Effector memory CD8-positive, alpha-beta T cell (primary cell): ENCODE measurements around the gene PPP1R26.
"Not testable (repeated sequence)": the region's sequence is repeated elsewhere in the genome, so short reads cannot be mapped to it uniquely, and the experiment has no call there.

ENCODE experiments used
- ATAC-seq: fragments of 150-1000 bp; cut with Tn5 transposase; replicated peaks from 2 replicates; pipeline ENCODE4 v1.10.0; 2021; ENCODE audit warnings: mild to moderate bottlenecking, moderate library complexity
- DNase-seq, 3 experiments: peaks; one replicate each; pipeline ENCODE4 v3.0.0; 2021
- H3K27ac Mint-ChIP-seq, 2 donors: one replicate each; pipeline ENCODE4 v1.8.0; 2022; ENCODE audit warnings: mild to moderate bottlenecking in 2 of 2, mixed read lengths in 2 of 2, moderate library complexity in 2 of 2
- H3K27me3 Mint-ChIP-seq, 2 donors: one replicate each; pipeline ENCODE4 v1.8.0; 2022; ENCODE audit warnings: mixed read lengths in 2 of 2
- H3K36me3 Mint-ChIP-seq: one replicate; pipeline ENCODE4 v1.8.0; 2022; ENCODE audit warnings: mild to moderate bottlenecking, moderate library complexity, mixed read lengths; ENCODE audit not compliant: insufficient read depth
- H3K4me1 Mint-ChIP-seq, 2 donors: one replicate each; pipeline ENCODE4 v1.8.0; 2022; ENCODE audit warnings: low read depth in 2 of 2, mixed read lengths in 2 of 2
- H3K4me3 Mint-ChIP-seq, 2 donors: one replicate each; pipeline ENCODE4 v1.8.0; 2022; ENCODE audit warnings: mild to moderate bottlenecking in 2 of 2, mixed read lengths in 2 of 2, moderate library complexity in 2 of 2
- H3K9me3 Mint-ChIP-seq, 2 donors: one replicate each; pipeline ENCODE4 v1.8.0; 2022; ENCODE audit warnings: mixed read lengths in 2 of 2

Gene PPP1R26

DNA sequence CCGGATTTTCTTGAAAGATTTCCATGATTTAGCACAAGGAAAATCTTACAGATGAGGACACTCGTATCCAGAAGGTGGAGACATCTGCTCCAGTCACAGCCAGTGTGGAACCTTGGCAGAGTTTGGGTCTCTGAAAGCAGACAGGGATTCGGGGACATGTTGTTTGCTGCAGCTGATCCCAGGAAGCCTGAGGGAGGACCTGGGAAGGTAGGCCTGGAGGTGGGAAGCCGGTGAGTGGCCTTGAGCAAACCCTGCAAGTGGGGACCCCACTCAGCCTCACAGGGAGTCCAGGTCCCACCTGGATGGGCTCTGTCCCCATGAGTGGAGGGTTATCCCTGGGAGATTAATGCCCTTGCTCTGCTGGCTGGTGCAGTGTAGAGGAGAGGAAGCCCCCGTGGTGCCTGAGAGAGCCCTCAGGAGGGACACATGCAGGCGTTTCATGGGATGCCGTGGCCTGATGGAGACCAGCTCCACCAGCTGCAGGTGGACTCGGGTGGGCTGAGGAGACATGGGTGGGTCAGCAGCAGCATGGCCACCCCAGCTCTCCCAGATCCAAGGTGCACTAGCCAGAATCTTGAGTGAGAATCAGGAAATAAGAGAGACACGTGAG, 28.7 kb downstream of the PPP1R26 start:
- Mint-ChIP-seq H3K27ac (no peak overlapping the region), H3K27me3 (no peaks in the 10 kb centered on the region), H3K4me3 (no peak overlapping the region), H3K36me3 (peaks cover 12% of the 10 kb centered on the region), H3K4me1 (peaks cover 4 to 12% of the 10 kb centered on the region in 2 donors), H3K9me3 (peaks cover 0 to 18% of the 10 kb centered on the region in 2 donors)
- DNase-seq (no peak), ATAC-seq (no peak)

DNA sequence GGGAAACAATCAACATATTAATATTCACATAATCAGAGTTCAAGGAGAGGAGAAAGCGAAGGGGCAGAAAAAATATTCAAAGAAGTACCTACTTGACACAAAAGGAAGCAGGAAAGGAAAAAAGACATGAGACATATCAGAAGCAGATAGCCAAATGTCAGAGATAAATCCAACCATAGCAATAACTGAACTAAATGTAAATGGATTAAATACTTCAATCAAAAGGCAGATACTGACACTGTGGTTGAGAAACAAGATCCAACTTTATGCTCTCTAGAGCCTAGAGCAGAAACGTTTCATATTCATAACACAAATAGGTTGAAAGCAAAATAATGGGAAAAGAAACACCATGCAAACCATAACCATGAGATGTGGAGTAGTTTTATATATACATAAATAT, 29.9 kb downstream of the PPP1R26 start:
- H3K9me3 Mint-ChIP-seq = peaks cover 0 to 18% of the 10 kb centered on the region in 2 donors
- peaks cover 4 to 9% of the 10 kb centered on the region in 2 donors for H3K4me1 Mint-ChIP-seq
- ATAC-seq (no peak), DNase-seq (no peak)
- H3K36me3 Mint-ChIP-seq = peaks cover 4% of the 10 kb centered on the region
- H3K27me3 Mint-ChIP-seq = no peaks in the 10 kb centered on the region
- no peak overlapping the region for H3K4me3 Mint-ChIP-seq
- H3K27ac Mint-ChIP-seq = no peak overlapping the region

DNA sequence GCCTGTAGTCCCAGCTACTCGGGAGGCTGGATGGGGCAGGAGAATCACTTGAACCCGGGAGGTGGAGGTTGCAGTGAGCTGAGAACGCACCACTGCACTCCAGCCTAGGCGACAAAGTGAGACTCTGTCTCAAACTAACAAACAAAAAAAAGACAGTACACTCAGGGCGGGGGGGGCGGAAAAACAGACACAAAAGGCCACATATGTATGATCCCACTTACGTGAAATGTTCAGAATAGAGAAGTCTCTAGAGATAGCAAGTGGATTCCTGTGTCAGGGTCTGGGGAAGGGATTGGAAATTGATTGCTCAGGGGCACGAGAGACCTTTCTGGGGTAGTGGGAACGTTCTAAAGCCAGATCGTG, 32.6 kb downstream of the PPP1R26 start:
- H3K9me3 Mint-ChIP-seq = peaks cover 0 to 18% of the 10 kb centered on the region in 2 donors
- H3K27ac Mint-ChIP-seq = no peak overlapping the region
- H3K36me3 Mint-ChIP-seq = no peaks in the 10 kb centered on the region
- no peak overlapping the region for H3K4me3 Mint-ChIP-seq
- no peaks in the 10 kb centered on the region for H3K4me1 Mint-ChIP-seq
- peaks cover 1% of the 10 kb centered on the region in 2 donors for H3K27me3 Mint-ChIP-seq
- ATAC-seq = no peak
- DNase-seq = no peak

DNA sequence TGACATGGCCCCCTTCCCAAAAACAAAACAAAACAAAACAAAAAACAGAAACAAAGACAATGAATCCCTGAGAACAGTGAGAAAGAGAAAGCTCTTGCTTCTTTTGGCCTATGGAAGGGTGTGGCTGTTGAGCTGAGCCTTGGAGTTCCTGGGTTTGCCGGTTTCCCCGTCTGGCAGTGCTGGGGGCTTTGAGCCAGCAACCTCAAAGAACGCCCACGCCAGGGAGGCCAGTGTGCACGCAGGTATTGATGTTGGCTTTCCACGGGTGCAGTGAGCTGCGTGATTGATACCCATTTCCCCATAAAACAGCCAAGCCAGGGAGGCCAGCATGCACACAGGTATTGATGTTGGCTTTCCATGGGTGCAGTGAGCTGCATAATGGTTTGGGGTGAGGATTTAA, 33.3 kb downstream of the PPP1R26 start:
- H3K9me3 Mint-ChIP-seq = peaks cover 0 to 17% of the 10 kb centered on the region in 2 donors
- H3K36me3 Mint-ChIP-seq = no peaks in the 10 kb centered on the region
- no peak overlapping the region for H3K27ac Mint-ChIP-seq
- DNase-seq = no peak
- H3K4me3 Mint-ChIP-seq = no peak overlapping the region
- H3K27me3 Mint-ChIP-seq = peaks cover 7 to 8% of the 10 kb centered on the region in 2 donors
- no peaks in the 10 kb centered on the region for H3K4me1 Mint-ChIP-seq
- ATAC-seq = no peak

DNA sequence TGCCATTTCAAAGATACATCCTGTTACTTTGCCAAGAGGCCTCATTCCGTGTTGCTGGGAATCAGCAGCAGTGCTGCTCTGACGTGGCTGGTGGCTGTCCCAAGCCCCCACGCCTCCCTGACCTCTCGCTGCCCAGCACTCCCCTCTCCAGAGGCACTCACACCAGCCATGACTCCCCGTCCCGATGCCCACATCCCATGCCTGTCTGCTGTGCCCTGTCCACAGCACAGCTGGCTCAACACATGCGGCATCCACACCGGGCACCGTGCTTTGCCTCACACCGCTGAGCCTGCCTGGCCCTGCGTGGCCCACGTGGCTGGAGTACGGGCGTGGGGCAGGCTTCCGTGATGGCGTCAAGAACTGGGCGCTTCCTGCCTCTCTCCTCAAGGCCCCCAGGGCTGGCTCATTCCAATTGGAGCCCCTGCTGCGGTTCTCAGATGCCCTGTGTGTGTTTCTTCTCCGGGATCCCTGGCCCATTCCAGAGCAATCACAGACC, 33.8 kb downstream of the PPP1R26 start:
- Mint-ChIP-seq H3K27me3 (peaks cover 8 to 13% of the 10 kb centered on the region in 2 donors), H3K27ac (no peak overlapping the region), H3K36me3 (no peaks in the 10 kb centered on the region), H3K4me3 (no peak overlapping the region), H3K4me1 (no peaks in the 10 kb centered on the region), H3K9me3 (peaks cover 0 to 12% of the 10 kb centered on the region in 2 donors)
- DNase-seq (no peak), ATAC-seq (no peak)

DNA sequence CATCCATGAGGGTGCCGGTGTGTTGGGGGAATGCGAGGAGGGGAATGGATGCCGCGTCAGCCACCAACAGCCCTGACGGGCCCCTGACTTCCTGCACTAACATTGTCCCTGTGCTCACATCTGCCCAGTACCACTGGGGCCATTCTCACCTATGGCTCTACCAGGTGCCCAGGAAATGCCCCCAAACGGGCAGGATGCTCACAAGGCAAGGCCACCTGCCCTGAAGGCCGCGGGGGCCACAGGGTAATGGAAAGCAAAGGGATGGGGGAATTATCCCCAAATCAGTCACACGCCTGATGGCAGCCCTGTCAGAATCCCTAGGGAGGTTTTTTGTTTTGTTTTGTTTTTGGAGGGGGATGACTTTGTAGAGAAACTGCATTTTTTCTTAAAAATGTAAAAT, 34.3 kb downstream of the PPP1R26 start:
- H3K27me3 Mint-ChIP-seq = peaks cover 11 to 18% of the 10 kb centered on the region in 2 donors
- not testable (repeated sequence) for H3K36me3 Mint-ChIP-seq, H3K4me3 Mint-ChIP-seq, H3K9me3 Mint-ChIP-seq, ATAC-seq, DNase-seq, H3K4me1 Mint-ChIP-seq, H3K27ac Mint-ChIP-seq

DNA sequence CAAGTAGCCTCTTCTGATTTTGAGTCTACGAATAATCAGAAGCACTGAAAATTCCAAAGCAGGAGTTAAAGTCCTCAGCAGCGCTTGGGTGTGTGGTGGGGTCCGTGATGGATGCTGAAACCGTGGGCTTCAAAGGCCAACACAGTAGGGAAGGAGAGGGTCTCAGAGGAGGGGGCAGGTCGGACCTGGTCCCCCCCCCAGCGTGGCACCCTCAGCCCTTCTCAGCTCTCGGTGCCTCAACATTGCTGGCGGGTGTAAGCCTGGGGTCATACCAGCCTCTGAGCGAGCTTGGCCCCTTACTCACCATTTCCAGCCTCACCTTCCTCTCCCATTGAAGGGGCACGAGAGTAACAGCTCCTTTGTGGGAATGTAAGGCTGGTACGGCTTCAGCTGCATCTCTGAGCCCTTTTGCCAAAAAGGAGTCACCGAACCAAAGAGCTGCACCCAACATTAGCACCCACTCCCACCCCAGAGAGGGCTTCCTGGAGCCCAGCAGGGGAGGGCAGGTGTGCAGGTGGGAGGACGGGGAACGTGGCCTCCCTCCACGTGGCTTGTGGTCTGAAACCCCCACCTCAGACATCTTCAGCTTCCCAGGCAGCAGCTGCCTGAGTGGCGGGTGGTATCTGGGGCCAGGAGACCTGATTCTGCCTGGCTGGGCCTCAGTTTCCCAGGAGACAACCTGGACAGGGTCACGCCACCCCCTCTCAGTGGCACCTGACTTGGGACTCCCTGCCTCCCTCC, 34.9 kb downstream of the PPP1R26 start:
- H3K4me3 Mint-ChIP-seq = no peak overlapping the region
- ATAC-seq = no peak
- H3K9me3 Mint-ChIP-seq = peaks cover 0 to under 1% of the 10 kb centered on the region in 2 donors
- H3K36me3 Mint-ChIP-seq = no peaks in the 10 kb centered on the region
- H3K27me3 Mint-ChIP-seq = peaks cover 11 to 24% of the 10 kb centered on the region in 2 donors
- no peak overlapping the region for H3K27ac Mint-ChIP-seq
- no peaks in the 10 kb centered on the region for H3K4me1 Mint-ChIP-seq
- DNase-seq = no peak

DNA sequence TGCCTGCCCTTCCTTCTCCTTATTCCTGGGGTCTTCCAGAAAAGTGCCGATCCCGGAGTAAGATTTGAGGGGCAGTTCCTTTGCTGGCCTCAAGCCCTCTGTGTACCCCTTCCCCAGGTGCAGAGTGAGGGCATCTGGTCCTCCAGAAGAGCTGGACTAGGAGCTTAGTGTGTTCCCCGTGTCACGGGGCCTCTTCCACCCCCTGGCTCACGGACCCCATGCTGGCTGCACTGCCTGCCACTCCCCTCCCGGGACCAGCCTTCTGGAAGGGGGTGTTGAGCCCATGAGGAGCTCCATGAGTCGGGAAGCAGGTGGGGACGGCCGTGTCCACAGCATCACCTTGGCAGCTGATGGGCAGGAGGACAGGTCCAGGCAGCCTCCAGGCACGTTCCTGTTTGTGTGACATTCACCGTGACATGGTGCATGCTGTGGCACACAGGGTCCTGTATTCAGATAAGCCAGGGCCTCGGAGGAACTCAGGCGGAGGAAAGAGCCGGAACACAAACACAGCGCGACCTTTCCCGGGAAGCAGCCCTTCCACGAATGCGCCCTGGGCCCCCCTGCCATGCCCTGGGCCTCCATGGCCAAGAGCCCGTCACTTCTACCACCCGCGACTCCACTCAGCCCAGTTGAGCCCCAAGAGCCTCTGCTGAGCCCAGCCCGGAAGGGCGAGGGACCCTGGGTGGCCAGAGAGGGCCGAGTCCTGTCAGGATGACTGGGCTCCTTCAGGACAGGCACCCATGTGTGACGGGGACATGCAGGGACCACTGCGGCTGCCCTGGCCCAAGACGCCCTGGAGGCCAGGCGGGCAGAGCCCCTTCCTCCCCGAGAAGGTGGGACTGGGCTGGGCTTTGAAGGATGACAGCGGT, 35.7 kb downstream of the PPP1R26 start:
- no peak for DNase-seq
- no peaks in the 10 kb centered on the region for H3K36me3 Mint-ChIP-seq
- peaks cover 11 to 27% of the 10 kb centered on the region in 2 donors for H3K27me3 Mint-ChIP-seq
- no peaks in the 10 kb centered on the region for H3K4me1 Mint-ChIP-seq
- no peak for ATAC-seq
- H3K9me3 Mint-ChIP-seq = no peaks in the 10 kb centered on the region
- H3K4me3 Mint-ChIP-seq = no peak overlapping the region
- no peak overlapping the region for H3K27ac Mint-ChIP-seq

DNA sequence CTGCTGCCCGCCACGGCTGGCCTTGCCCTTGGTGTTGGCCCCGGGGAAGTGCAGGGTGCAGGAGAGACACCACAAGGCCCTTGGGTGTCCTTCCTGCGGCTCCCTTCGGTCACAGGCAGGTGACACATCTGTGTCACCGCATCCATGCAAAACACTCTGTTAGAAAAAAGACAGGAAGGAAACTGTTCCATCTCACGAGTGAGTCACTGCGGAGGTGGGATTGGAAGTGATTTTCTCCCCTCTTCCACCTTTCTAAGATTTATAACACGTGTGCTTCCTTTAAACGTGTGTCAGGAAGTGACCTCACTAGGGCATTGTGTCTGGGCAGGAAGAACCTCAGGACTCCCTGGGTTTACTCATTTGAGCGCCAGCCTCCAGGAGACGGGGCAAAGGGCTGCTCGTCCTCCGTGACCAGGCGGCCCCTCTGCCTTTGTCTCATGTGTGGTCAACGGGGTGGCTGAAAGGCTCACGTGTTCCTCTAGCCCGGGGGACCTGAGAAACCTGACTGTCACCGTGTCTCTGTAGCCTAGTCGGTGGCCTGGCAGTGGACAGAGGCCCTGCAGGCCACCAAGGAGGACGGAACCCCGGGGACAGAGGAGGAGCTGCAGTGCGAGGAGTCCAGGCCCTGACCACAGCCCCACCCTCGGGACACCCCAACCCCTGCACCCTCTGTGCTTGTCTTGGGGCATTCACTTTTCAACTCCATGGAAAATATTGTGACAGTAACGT, 36.7 kb downstream of the PPP1R26 start:
- no peaks in the 10 kb centered on the region for H3K9me3 Mint-ChIP-seq
- no peak overlapping the region for H3K4me3 Mint-ChIP-seq
- DNase-seq (no peak), ATAC-seq (no peak)
- peaks cover 11 to 37% of the 10 kb centered on the region in 2 donors for H3K27me3 Mint-ChIP-seq
- no peaks in the 10 kb centered on the region for H3K36me3 Mint-ChIP-seq
- no peak overlapping the region for H3K27ac Mint-ChIP-seq
- no peaks in the 10 kb centered on the region for H3K4me1 Mint-ChIP-seq

DNA sequence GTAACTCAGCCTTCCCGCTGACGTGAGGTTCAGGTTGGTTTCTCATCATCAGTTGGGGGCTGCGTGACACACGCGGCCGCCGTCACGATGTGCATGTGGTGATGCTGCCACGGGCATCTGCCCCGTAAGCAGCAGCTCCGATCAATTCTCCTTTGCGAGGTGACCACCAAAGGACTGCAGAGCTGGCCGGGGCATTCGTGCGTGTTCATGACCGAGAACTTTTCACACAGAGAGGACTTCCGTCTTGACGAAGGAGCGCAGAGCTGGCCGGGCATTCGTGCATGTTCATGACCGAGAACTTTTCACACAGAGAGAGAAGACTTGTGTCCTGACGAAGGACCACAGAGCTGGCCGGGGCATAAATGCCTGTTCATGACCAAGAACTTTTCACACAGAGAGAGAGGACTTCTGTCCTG, 37.8 kb downstream of the PPP1R26 start:
- DNase-seq (no peak), ATAC-seq (no peak)
- no peak overlapping the region for H3K4me3 Mint-ChIP-seq
- peaks cover 11 to 39% of the 10 kb centered on the region in 2 donors for H3K27me3 Mint-ChIP-seq
- H3K4me1 Mint-ChIP-seq = no peaks in the 10 kb centered on the region
- no peaks in the 10 kb centered on the region for H3K9me3 Mint-ChIP-seq
- H3K27ac Mint-ChIP-seq = no peak overlapping the region
- no peaks in the 10 kb centered on the region for H3K36me3 Mint-ChIP-seq

DNA sequence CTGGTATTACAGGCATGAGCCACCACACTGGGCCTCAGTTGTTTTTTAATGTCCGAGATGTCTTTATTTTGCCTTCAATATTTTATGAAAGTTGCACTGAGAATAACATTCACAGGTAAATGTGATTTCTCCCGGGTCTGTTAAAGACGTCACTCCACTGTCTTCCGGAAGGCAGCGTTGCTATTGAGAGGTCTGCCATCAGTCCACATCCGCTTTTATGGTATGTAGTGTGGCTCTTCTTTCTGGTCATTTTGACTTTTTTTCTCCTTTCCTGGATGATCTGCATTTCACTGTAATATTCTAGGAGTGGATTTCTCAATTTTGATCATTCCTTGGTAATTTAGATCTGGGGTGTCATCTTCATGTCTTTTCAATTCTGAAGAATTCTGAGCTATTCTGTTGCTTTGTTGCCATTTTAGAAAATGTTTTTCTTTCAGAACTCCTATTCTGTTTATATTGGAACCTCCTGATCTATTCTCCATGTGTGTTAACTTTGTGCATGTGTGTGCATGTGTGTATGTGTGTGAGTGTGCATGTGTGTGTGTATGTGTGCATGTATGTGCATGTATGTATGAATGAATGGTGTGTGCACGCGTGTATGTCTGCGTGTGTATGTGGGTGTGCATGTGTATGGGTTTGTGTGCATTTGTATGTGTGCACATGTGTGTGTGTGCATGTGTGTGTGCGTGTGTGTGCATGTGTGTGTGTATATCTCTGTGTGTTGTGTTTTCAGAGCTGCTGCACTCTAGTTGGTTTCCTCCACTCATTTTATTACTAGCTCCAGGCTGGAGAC, 39.8 kb downstream of the PPP1R26 start:
- H3K36me3 Mint-ChIP-seq = no peaks in the 10 kb centered on the region
- H3K4me3 Mint-ChIP-seq = no peak overlapping the region
- ATAC-seq = no peak
- no peaks in the 10 kb centered on the region for H3K9me3 Mint-ChIP-seq
- DNase-seq = no peak
- H3K27me3 Mint-ChIP-seq = peaks cover 11 to 39% of the 10 kb centered on the region in 2 donors
- H3K4me1 Mint-ChIP-seq = no peaks in the 10 kb centered on the region
- no peak overlapping the region for H3K27ac Mint-ChIP-seq

DNA sequence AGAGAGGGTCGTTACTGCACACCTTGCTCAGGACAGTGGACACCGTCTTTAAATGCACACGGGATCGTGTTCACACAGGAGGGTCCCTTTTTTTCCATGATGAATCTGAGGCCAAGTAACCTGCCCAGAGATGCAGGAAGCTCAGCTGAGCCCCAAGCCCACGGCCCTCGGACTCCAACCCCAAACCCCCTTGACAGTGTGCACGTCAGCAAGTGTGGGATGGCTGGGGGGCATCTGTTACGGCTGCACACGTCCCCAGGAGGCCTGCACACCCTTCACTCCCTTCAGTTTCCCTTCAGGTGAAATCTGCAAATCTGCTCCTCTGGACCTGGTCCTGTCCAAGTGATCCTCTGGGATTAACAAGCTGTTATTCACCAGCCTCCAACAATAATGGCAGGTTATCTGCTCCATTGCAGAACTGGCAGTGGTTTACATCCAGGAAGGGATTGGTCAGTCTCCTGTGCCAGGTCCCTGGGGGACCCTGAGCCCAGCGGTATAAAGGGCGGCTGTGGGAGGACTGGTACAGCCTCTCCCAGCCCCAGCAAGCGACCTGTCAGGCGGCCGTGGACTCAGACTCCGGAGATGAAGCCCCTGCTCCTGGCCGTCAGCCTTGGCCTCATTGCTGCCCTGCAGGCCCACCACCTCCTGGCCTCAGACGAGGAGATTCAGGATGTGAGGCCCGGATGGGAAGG, 41.5 kb downstream of the PPP1R26 start, which contains the start of gene LCN1:
Gene LCN1 (plus strand): TSS at position 525 of the 692 bp plus-strand sequence. CDS start 58 bp downstream, at position 583.
- Mint-ChIP-seq H3K4me3 (no peak within 1 kb of the TSS), H3K4me1 (no peaks in the 10 kb centered on the region), H3K27ac (no peak within 1 kb of the TSS), H3K9me3 (no peaks in the 10 kb centered on the region), H3K36me3 (no peaks in the 10 kb centered on the region), H3K27me3 (peaks cover 11 to 39% of the 10 kb centered on the region in 2 donors)
- no peak for ATAC-seq
- no peak for DNase-seq
